ENCODE results near the gene CMAS. TPM values are rescaled to one million over a fixed set of nuclear protein-coding genes. Genes with fewer than 3 reads are reported as not detected.

CMAS gene
- total and polyA plus RNA-seq, 2 of the 8 experiments (the other 6 are each of a cell fraction or from before 2014, with no cell fraction given): 13.2 to 59.8 TPM

- TF ChIP-seq SIN3A (conservative IDR thresholded peaks at IDR 0.05 in 1 of 2, IDR thresholded peaks at IDR 0.05 in 1 of 2; ENCODE audit: low read depth in 1 of 2, low read length in 2 of 2): no peak
Measured at GRCh38 chr12:22037947-22038346, 8.1 kb upstream of the CMAS start (continued).

DNA sequence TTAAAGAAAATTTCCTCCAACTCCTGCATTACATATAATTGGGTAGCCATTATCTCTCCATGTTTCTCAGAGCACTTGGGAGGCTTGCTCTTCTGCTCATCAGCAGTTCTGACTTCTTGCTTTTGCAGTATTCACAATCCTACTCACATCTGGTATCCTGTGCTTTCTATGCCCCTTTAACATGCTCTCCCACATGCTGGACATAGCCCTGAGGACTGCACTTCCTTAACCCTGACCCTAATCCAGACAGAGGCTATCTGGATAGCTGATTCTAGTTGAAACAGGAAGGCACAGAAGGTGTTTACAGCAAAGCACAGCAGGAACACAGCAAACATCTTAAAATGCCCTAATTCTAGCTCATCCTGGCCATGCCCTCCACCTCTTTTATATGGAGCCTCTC is 7.3 kb upstream of the CMAS start:
- no peaks in the 10 kb centered on the region for H3K79me1 ChIP-seq (ENCODE audit: low read depth, low read length)
- H2BK20ac ChIP-seq (ENCODE audit: low read length): no peak overlapping the region
- TF ChIP-seq CTBP2 (IDR thresholded peaks at IDR 0.05; ENCODE audit: borderline replicate concordance, insufficient read depth, insufficient read length, low read length): no peak
- TF ChIP-seq SIN3A (conservative IDR thresholded peaks at IDR 0.05 in 1 of 2, IDR thresholded peaks at IDR 0.05 in 1 of 2; ENCODE audit: low read depth in 1 of 2, low read length in 2 of 2): no peak
- TF ChIP-seq KDM1A (IDR thresholded peaks at IDR 0.05; ENCODE audit: borderline replicate concordance, low read length): no peak
- TF ChIP-seq CBX5 (IDR thresholded peaks at IDR 0.05; ENCODE audit: low read depth, low read length): no peak
- TF ChIP-seq EZH2 (IDR thresholded peaks at IDR 0.05; ENCODE audit: low read depth, low read length, severe bottlenecking): no peak
- H2BK5ac ChIP-seq (ENCODE audit: low read depth, low read length): no peak overlapping the region
- no peak overlapping the region for H3K14ac ChIP-seq (ENCODE audit: insufficient read length)
- no peak overlapping the region for H2BK12ac ChIP-seq (ENCODE audit: low read depth, low read length)
- ChIA-PET POLR2A (ENCODE audit: partially characterized antibody) (no interaction called here), CTCF (ENCODE audit: partially characterized antibody) (no interaction called here)
- no peaks in the 10 kb centered on the region for H3K27me3 ChIP-seq (replicated peaks in 1 of 4; ENCODE audit: control insufficient read depth in 3 of 4, extremely low read depth in 1 of 4, insufficient read depth in 3 of 4, low read length in 3 of 4)
- H4K8ac ChIP-seq (ENCODE audit: extremely low read depth, insufficient read depth, low read length): no peak overlapping the region
- H3K4me1 ChIP-seq (replicated peaks in 1 of 4; ENCODE audit: control insufficient read depth in 3 of 4, insufficient read depth in 4 of 4, low read length in 3 of 4): no peaks in the 10 kb centered on the region
- H3K9me3 ChIP-seq (ENCODE audit: insufficient read depth in 2 of 2, low read depth in 1 of 2, low read length in 1 of 2): no peaks in the 10 kb centered on the region
- H3K4me3 ChIP-seq (ENCODE audit: extremely low read depth in 1 of 4, insufficient read depth in 2 of 4, low read depth in 3 of 4, low read length in 4 of 4): no peak overlapping the region
- H2AFZ ChIP-seq (ENCODE audit: low read length): no peak overlapping the region
- H3K18ac ChIP-seq (ENCODE audit: extremely low read depth, low read length): no peak overlapping the region
- H4K20me1 ChIP-seq (replicated peaks in 1 of 2; ENCODE audit: control insufficient read depth in 1 of 2, insufficient read depth in 2 of 2, low read length in 2 of 2): no peaks in the 10 kb centered on the region
- H4K91ac ChIP-seq (replicated peaks; ENCODE audit: insufficient read length, low read length): no peak overlapping the region
- H3K4ac ChIP-seq (replicated peaks; ENCODE audit: insufficient read length, low read depth, low read length): no peak overlapping the region
- DNase-seq (ENCODE audit: low read depth in 1 of 2, low spot score in 2 of 2) (no peak), FAIRE-seq (no peak)
- H2BK15ac ChIP-seq (ENCODE audit: low read length): no peak overlapping the region
- H2AK5ac ChIP-seq (ENCODE audit: low read depth, low read length): no peak overlapping the region
- no peak overlapping the region for H2BK120ac ChIP-seq (replicated peaks; ENCODE audit: low read depth, low read length)
- H3K56ac ChIP-seq (replicated peaks; ENCODE audit: insufficient read length, low read depth, low read length): no peak overlapping the region
- H3K23me2 ChIP-seq (ENCODE audit: low read depth, low read length): no peaks in the 10 kb centered on the region
- no peaks in the 10 kb centered on the region for H3K79me2 ChIP-seq (ENCODE audit: control insufficient read depth in 1 of 2, insufficient read depth in 2 of 2, low read length in 2 of 2)
- H3K9ac ChIP-seq (replicated peaks in 1 of 4; ENCODE audit: extremely low read depth in 1 of 4, low read depth in 3 of 4, low read length in 3 of 4): no peak overlapping the region
- no peak overlapping the region for H4K5ac ChIP-seq (ENCODE audit: insufficient read length, low read depth, low read length)
- no peak overlapping the region for H3K23ac ChIP-seq (ENCODE audit: insufficient read length)
- no peak overlapping the region for H3K4me2 ChIP-seq (ENCODE audit: insufficient read depth in 1 of 2, low read depth in 2 of 2, low read length in 2 of 2)
- H3K36me3 ChIP-seq (ENCODE audit: control insufficient read depth in 2 of 4, insufficient read depth in 4 of 4, low read length in 3 of 4): no peaks in the 10 kb centered on the region
- H3K27ac ChIP-seq (ENCODE audit: low read depth, low read length): no peak overlapping the region
